GM13977 (cell line): ENCODE data around the gene MSI2.

Source experiments
- DNase-seq: peaks from one replicate; pipeline ENCODE4 v3.0.0; 2012; ENCODE audit warnings: low spot score
- CTCF ChIP-seq: IDR thresholded peaks from 2 replicates; pipeline ENCODE4 v1.5.1; 2012; ENCODE audit warnings: mild to moderate bottlenecking, control low read depth; ENCODE audit not compliant: insufficient read depth; ENCODE audit errors: extremely low read depth, missing control alignments
- in situ Hi-C: fragments of 300-500 bp; cut with MboI; formaldehyde crosslinking; loops from one replicate; pipeline ENCODE4 v1.12.0; 2022; ENCODE audit warnings: low sequenced_read_pairs, low pct_unique_long_range_greater_than_20kb, mixed read lengths, inconsistent platforms; ENCODE audit not compliant: unreplicated experiment

MSI2 gene

DNA sequence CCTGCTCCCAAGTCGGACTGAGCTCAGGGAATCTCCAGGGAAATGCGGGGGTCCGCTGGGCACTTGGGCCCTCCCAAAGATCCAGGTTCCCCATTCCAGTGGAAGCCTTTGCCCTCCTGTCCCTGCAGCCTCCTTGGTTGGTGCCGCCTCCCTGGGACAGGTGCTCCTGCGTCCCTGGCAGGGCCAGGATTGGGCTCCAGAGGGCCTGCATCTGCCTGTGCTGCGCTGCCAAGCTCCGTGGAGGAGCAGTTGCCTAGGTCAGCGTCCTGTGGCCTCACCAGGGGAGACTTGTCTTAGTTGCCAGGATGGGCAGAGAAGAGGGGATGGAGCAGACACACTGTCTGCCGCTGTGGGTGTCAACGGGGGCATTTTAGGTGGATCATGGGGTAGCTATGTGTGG lies 67.1 kb downstream of the MSI2 start:
- in situ Hi-C loops = no loop called here
- no peak for TF ChIP-seq CTCF
- no peak for DNase-seq

- TF ChIP-seq CTCF = no peak
- DNase-seq = no peak
- in situ Hi-C loops = no loop called here
Observed at GRCh38 chr17:57324060-57324459, 67.7 kb downstream of the MSI2 start.

GRCh38 chr17:57324631-57325030 lies 68.3 kb downstream of the MSI2 start:
- no peak for DNase-seq
- in situ Hi-C loops = no loop called here
- no peak for TF ChIP-seq CTCF

GRCh38 chr17:57326336-57326735 lies 70.0 kb downstream of the MSI2 start:
- no peak for TF ChIP-seq CTCF
- in situ Hi-C loops = no loop called here
- DNase-seq = no peak

- DNase-seq = no peak
- in situ Hi-C loops = no loop called here
- no peak for TF ChIP-seq CTCF
Observed at GRCh38 chr17:57326764-57327163, 70.4 kb downstream of the MSI2 start.

GRCh38 chr17:57327176-57327970 lies 71.0 kb downstream of the MSI2 start:
- in situ Hi-C loops = no loop called here
- DNase-seq = no peak
- no peak for TF ChIP-seq CTCF
